LNCAP (cell line): ENCODE measurements around the gene RAB11FIP4.

Source experiments
- TF ChIP-seq, protein P1 (sequence below): fragments of 450-650 bp; IDR thresholded peaks from 2 replicates; pipeline ENCODE4 v1.5.1; 2017; ENCODE audit warnings: mild to moderate bottlenecking

RAB11FIP4 gene

GRCh38 chr17:31457391-31458234, 66.1 kb downstream of the RAB11FIP4 start:
- TF ChIP-seq, protein P1, sequence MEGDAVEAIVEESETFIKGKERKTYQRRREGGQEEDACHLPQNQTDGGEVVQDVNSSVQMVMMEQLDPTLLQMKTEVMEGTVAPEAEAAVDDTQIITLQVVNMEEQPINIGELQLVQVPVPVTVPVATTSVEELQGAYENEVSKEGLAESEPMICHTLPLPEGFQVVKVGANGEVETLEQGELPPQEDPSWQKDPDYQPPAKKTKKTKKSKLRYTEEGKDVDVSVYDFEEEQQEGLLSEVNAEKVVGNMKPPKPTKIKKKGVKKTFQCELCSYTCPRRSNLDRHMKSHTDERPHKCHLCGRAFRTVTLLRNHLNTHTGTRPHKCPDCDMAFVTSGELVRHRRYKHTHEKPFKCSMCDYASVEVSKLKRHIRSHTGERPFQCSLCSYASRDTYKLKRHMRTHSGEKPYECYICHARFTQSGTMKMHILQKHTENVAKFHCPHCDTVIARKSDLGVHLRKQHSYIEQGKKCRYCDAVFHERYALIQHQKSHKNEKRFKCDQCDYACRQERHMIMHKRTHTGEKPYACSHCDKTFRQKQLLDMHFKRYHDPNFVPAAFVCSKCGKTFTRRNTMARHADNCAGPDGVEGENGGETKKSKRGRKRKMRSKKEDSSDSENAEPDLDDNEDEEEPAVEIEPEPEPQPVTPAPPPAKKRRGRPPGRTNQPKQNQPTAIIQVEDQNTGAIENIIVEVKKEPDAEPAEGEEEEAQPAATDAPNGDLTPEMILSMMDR, result no peak

GRCh38 chr17:31458829-31459228, 67.4 kb downstream of the RAB11FIP4 start:
- TF ChIP-seq, protein P1, result no peak

DNA sequence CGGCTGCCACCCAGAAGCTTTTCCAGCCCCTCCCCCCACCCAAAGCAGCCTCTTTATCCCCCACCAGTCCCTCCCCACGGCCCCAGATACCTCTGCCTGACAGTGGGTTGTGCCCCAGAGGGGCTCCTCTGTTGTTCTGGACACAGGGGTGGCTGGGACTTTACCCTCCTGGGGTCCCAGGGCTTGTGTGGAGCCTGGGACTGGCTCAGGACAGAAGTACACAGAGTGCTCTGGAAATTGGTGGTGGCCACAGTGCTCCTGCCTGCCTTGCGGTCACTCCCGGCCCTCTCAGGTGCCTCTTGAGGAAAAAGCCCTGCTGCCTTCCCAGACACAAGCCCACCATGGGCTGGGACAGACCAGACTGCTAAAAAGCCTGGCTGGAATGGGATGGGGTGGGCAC, 68.2 kb downstream of the RAB11FIP4 start:
- TF ChIP-seq, protein P1, result no peak

- TF ChIP-seq, protein P1, result no peak
Measured at GRCh38 chr17:31460226-31460721, 68.8 kb downstream of the RAB11FIP4 start.

GRCh38 chr17:31461227-31461810, 69.8 kb downstream of the RAB11FIP4 start:
- TF ChIP-seq, protein P1, result no peak

DNA sequence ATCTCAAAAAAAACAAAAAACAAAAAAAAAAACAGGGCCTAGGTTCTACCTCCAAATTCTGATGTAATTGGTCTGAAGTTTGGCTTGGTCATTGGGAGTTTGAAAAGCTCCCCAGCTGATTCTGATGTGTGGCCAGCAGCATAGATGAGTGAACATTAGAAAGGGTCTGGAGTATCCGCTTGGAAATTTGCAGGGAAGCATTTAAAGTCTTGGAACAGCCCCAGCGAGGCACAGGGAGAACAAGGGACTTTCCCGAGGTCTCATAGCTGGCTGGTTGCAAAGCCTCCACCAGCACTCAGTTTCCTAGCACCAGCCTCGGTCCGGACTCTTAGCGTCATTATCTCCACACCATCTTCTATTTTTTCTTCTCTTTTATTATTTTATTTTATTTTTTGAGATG, 70.8 kb downstream of the RAB11FIP4 start:
- TF ChIP-seq, protein P1, result no peak

DNA sequence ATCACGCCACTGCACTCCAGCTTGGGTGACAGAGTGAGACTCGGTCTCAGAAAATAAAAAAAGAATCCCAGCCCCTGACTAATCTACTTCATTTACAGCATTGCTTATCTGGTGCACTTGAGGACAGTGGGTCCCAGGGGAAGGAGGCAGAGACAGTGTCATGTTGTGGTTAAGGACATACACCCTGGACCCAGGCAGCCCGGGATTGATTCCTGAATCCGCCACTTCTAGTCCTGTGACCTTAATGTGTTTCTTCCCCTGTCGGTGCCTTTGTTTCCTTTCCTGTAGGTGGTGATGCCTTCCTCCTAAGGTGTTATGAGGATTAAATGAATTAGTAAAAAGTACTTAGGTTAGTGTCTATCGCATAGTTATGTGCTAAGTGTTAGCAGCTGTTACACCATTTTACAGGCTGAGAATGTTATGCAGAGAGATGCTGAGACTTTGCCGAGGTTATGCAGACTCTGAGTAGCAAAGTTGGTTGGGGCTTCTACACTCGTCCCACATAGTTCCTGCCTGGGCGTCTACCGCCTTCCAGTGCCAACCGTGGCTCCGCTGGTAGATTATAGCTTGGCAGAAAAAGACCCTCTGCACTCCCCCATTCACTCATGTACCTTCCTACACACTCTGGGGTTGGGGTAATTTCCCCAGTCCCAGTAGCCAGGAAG, 74.8 kb downstream of the RAB11FIP4 start:
- TF ChIP-seq, protein P1, result no peak
